CD4-positive, alpha-beta T cell treated with Interleukin-17A for 4 hours (primary cell): ENCODE measurements around the gene TRABD.
A peak's percentile ranks its signal among the peaks of the same experiment; 100 is the strongest.

ENCODE experiments used
- DNase-seq: peaks from one replicate; pipeline ENCODE4 v3.0.0-alpha.2; 2020; ENCODE audit warnings: mixed read lengths

TRABD gene

DNA sequence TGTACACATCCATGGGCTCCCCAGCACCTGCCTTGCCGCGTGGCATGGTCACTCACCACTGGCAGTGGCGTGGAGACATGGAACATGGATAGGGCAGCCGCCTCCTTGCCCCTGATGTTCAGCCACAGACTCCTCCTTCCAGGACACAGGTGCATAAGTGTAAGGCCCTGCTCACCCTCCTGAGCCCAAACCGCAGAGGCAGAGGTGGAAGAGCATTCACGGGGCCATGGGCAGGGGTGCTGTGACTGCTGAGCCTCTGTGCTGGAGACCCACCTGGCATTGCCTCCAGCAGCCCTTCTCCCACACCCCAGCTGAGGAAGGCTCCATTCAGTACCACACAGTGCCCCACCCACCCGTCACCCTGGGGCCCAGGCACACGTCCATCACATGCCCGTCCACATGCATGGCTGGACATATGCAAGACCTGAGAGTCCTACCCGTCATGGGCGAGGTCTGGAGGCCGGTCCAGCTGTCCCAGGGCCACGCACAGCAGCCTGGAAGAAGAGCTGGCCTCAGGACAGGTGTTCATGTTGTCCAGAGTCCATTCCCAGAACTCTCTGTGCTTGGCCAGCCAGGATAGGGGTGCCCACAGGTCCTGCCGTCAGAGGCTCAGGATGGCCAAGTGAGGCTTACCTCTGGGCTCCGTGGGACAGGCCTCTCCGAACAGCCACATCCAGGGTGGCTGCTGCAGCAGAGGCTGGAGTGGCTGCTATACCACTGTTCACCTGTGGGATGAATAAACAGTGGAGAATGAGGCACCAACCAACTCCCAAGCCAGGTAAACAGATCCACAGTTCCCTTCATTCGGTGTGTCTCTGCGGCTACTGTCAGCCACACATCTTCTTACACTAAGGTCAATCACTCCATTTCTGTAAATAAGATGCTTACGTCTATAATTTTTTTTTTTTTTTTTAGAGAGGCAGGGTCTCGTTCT lies 60.8 kb downstream of the TRABD start:
- no peak for DNase-seq

DNA sequence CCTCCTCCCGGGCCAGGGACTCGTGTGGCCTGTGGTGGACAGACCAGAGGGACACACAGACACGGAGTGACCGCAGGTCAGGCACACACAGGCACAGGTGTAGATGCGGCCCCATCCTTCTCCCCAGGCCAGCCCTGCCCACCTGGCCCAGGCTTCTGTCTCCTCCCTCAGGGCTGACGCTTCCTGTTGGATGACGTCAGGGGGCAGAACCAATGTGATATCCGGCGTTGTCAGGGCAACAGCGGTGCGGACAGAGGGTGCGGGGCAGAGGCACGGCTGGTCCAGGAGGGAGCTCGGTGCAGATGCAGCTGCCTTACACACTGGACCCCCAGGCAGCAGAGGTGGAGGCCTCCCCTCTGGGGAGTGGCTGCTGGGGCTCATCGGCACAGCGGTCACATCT lies 62.0 kb downstream of the TRABD start:
- DNase-seq: peak; percentile 58

DNA sequence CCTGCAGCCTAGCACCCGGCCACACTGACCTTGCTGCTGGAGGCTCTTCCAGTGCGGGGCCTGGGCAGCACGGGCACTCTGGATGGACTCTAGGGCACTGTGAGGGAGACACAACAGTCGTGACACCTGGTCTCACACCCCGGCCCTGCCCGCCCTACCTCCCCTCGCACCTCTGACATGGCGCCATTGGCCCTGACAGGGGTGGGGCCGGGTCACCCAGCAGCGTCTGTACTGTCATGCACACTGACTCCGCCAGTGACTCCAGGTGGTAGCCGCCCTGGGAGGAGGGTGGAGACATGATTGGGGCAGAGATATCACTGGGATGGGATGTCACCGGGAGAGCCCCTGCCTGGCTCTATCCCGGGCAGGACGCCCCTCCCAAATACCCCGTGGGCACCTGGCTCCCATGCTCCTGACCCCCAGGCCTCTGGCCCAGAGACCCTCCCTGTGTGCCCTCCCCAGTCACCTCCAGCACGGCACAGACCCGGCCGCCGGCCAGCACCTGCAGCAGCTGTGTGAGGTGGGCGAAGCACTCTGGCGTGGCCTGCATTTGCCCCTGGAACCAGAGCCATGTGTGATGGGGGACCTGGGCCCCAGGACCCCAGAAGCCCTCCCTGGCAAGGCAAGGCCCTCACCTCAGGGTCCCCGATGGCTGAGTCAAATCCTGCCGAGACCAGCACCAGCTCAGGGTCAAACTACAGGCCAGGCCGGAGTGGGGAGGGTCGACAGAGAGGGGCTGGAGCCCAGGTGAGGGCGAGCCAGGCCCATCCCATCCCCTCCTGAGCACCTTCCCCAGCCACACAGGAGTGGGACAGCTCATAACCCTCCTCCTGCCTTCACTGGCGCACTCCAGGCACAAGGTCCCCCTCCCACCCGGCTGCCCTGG lies 62.7 kb downstream of the TRABD start:
- DNase-seq: no peak
